ENCODE results near the gene YLPM1.

YLPM1 gene

DNA sequence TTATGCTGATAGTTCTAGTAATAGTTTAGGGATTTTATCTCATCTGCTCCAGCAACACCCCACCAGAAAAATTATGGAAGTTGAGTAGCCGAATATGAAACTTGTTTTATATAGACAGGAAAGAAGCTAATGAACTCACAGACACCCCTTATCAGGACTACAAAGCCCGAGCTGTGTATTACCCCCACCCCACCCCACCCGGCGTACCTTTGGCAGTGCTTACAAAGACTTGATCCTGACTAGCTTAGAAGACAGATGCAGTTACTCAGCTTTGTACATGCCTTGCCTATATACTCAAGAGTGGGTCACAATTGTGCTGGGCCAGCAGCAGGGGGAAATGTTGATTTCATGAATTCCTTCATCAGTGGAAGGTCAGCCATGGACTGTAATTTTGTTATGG, 90.5 kb downstream of the YLPM1 start:
- no peak for DNase-seq
- Histone ChIP-seq H3K4me1 (ENCODE audit: control insufficient read depth, insufficient read depth, low read length, poor library complexity, severe bottlenecking) (no peaks in the 10 kb centered on the region), H3K9me3 (ENCODE audit: control insufficient read depth, low read length) (no peaks in the 10 kb centered on the region), H3K27ac (ENCODE audit: insufficient read depth, low read length, poor library complexity, severe bottlenecking) (no peak overlapping the region), H3K4me3 (ENCODE audit: insufficient read depth, low read depth, low read length, poor library complexity, severe bottlenecking) (no peak overlapping the region), H3K27me3 (replicated peaks; ENCODE audit: control insufficient read depth, insufficient read depth, low read length, poor library complexity, severe bottlenecking) (no peaks in the 10 kb centered on the region), H3K36me3 (ENCODE audit: control insufficient read depth, insufficient read depth, low read length) (no peaks in the 10 kb centered on the region)

DNA sequence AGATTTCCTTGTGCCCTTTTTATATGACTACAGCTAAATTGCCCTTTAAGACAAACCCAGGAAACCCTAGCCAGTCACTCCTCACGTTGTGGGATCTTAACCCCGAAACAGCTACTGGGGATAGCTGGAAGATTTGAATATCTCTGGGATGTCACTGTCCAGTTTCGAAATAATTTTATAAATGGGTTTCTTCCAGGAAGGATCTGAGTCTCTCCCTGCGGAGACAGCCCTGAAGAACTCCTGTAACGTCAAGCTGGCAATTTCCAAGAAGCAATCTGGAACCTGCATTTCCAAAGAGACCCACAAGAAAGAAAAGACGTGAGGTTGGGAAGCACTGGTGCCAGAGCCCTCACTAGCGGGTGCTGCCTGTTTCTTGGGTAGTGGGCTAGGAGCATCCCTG, 91.9 kb downstream of the YLPM1 start:
- no peaks in the 10 kb centered on the region for H3K4me1 ChIP-seq (ENCODE audit: control insufficient read depth, insufficient read depth, low read length, poor library complexity, severe bottlenecking)

DNA sequence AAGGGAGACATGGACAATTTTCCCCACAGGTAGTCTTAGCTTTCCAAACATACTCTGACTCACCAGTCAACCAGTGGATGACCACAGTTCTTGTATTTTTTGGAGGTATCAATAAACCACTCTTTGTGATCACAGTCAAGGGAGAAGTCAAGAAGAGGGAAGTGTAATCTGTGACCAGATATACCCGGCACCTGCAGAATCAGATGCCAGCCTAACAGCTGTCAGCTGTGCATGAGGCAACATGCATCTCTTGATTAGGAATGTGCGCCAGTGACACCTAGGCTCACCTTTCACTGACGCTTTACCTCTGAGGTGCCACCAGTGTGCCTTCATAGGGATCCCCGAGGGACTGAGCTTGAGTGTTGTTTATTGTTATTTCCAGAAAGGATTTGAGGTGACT, 92.8 kb downstream of the YLPM1 start:
- Histone ChIP-seq H3K4me1 (ENCODE audit: control insufficient read depth, insufficient read depth, low read length, poor library complexity, severe bottlenecking) (peaks cover 4% of the 10 kb centered on the region), H3K27me3 (replicated peaks; ENCODE audit: control insufficient read depth, insufficient read depth, low read length, poor library complexity, severe bottlenecking) (no peaks in the 10 kb centered on the region), H3K36me3 (ENCODE audit: control insufficient read depth, insufficient read depth, low read length) (no peaks in the 10 kb centered on the region), H3K27ac (ENCODE audit: insufficient read depth, low read length, poor library complexity, severe bottlenecking) (no peak overlapping the region), H3K9me3 (ENCODE audit: control insufficient read depth, low read length) (no peaks in the 10 kb centered on the region), H3K4me3 (ENCODE audit: insufficient read depth, low read depth, low read length, poor library complexity, severe bottlenecking) (no peak overlapping the region)
- no peak for DNase-seq

More for the DNA sequence above, 91.9 kb downstream of the YLPM1 start:
- no peaks in the 10 kb centered on the region for H3K27me3 ChIP-seq (replicated peaks; ENCODE audit: control insufficient read depth, insufficient read depth, low read length, poor library complexity, severe bottlenecking)
- DNase-seq = no peak
- H3K4me3 ChIP-seq (ENCODE audit: insufficient read depth, low read depth, low read length, poor library complexity, severe bottlenecking) = no peak overlapping the region
- no peaks in the 10 kb centered on the region for H3K9me3 ChIP-seq (ENCODE audit: control insufficient read depth, low read length)
- no peak overlapping the region for H3K27ac ChIP-seq (ENCODE audit: insufficient read depth, low read length, poor library complexity, severe bottlenecking)
- no peaks in the 10 kb centered on the region for H3K36me3 ChIP-seq (ENCODE audit: control insufficient read depth, insufficient read depth, low read length)

- Histone ChIP-seq H3K36me3 (ENCODE audit: control insufficient read depth, insufficient read depth, low read length) (no peaks in the 10 kb centered on the region), H3K27ac (ENCODE audit: insufficient read depth, low read length, poor library complexity, severe bottlenecking) (no peak overlapping the region), H3K9me3 (ENCODE audit: control insufficient read depth, low read length) (no peaks in the 10 kb centered on the region), H3K4me1 (ENCODE audit: control insufficient read depth, insufficient read depth, low read length, poor library complexity, severe bottlenecking) (peaks cover 4% of the 10 kb centered on the region), H3K4me3 (ENCODE audit: insufficient read depth, low read depth, low read length, poor library complexity, severe bottlenecking) (no peak overlapping the region), H3K27me3 (replicated peaks; ENCODE audit: control insufficient read depth, insufficient read depth, low read length, poor library complexity, severe bottlenecking) (no peaks in the 10 kb centered on the region)
- DNase-seq = no peak
These were observed 93.2 kb downstream of the YLPM1 start for GRCh38 chr14:74856366-74856765.

GRCh38 chr14:74858022-74858421, 94.9 kb downstream of the YLPM1 start:
- peaks cover 4% of the 10 kb centered on the region for H3K4me1 ChIP-seq (ENCODE audit: control insufficient read depth, insufficient read depth, low read length, poor library complexity, severe bottlenecking)
- no peak overlapping the region for H3K27ac ChIP-seq (ENCODE audit: insufficient read depth, low read length, poor library complexity, severe bottlenecking)
- no peak overlapping the region for H3K4me3 ChIP-seq (ENCODE audit: insufficient read depth, low read depth, low read length, poor library complexity, severe bottlenecking)
- H3K27me3 ChIP-seq (replicated peaks; ENCODE audit: control insufficient read depth, insufficient read depth, low read length, poor library complexity, severe bottlenecking) = no peaks in the 10 kb centered on the region
- no peak for DNase-seq
- H3K36me3 ChIP-seq (ENCODE audit: control insufficient read depth, insufficient read depth, low read length) = no peaks in the 10 kb centered on the region
- H3K9me3 ChIP-seq (ENCODE audit: control insufficient read depth, low read length) = no peaks in the 10 kb centered on the region

GRCh38 chr14:74859757-74860552, 96.8 kb downstream of the YLPM1 start:
- no peak for DNase-seq
- no peaks in the 10 kb centered on the region for H3K9me3 ChIP-seq (ENCODE audit: control insufficient read depth, low read length)
- no peak overlapping the region for H3K27ac ChIP-seq (ENCODE audit: insufficient read depth, low read length, poor library complexity, severe bottlenecking)
- H3K4me1 ChIP-seq (ENCODE audit: control insufficient read depth, insufficient read depth, low read length, poor library complexity, severe bottlenecking) = peaks cover 4% of the 10 kb centered on the region
- no peaks in the 10 kb centered on the region for H3K36me3 ChIP-seq (ENCODE audit: control insufficient read depth, insufficient read depth, low read length)
- H3K27me3 ChIP-seq (replicated peaks; ENCODE audit: control insufficient read depth, insufficient read depth, low read length, poor library complexity, severe bottlenecking) = no peaks in the 10 kb centered on the region
- no peak overlapping the region for H3K4me3 ChIP-seq (ENCODE audit: insufficient read depth, low read depth, low read length, poor library complexity, severe bottlenecking)

DNA sequence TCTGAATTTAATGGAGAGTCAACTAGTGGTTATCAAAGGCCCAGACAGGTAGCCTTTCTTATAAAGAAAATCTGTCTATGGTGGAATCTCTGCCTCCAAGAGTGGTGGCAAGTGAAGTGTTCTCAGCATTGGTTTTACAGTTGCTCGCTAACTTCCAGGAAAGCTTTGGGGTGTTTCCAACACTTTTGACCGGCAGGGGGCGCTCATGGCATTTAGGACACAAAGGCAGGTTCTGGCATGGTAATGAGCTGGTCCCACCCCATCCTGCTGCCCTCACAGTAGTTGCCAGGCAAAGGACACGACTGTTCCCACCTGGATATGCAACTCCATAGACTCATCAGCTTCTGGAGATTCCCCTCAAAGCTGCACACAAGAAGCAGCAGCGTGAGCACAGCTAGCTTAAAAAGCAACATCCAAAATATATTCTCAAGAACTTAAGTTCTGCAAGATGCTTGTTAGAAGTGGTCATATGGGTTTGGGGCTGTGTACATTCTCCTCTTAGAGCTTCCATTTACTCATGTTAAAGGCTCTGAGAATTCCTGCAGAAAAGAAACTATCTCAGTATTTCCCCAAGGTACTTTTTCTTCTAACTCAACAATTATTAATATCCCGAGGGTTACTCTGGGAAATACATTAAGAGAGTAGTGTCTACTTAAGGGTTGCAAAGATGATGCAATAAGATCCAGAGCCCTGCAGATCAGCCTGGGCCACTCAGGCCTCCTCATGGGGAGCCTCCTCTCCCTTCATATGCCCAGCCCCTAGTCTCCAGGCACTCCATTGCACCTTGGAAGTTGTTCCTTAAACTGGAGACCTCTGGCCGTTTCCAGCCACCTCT, 98.0 kb downstream of the YLPM1 start:
- H3K36me3 ChIP-seq (ENCODE audit: control insufficient read depth, insufficient read depth, low read length) = no peaks in the 10 kb centered on the region
- peaks cover 4% of the 10 kb centered on the region for H3K4me1 ChIP-seq (ENCODE audit: control insufficient read depth, insufficient read depth, low read length, poor library complexity, severe bottlenecking)
- peak; percentile 71 to 86 (median 81) for DNase-seq
- H3K4me3 ChIP-seq (ENCODE audit: insufficient read depth, low read depth, low read length, poor library complexity, severe bottlenecking) = no peak overlapping the region
- H3K27me3 ChIP-seq (replicated peaks; ENCODE audit: control insufficient read depth, insufficient read depth, low read length, poor library complexity, severe bottlenecking) = no peaks in the 10 kb centered on the region
- H3K9me3 ChIP-seq (ENCODE audit: control insufficient read depth, low read length) = no peaks in the 10 kb centered on the region
- no peak overlapping the region for H3K27ac ChIP-seq (ENCODE audit: insufficient read depth, low read length, poor library complexity, severe bottlenecking)

DNA sequence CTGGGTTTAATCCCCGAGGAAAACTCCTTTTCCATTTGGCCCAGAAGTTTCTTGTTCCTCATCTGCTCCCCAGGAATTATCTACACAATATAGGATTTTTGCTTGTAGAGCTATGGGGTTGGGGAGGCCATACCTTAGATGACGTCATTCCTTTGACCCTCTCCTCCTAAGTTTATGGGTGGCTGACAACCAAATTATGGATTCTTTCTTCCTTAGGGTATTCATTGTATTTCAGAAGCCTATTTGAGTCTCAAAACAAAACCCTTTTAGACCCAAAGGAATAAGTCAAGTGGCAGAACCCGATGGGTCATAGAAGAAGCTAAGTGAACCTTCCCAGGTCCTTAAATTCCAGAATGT, 98.6 kb downstream of the YLPM1 start:
- Histone ChIP-seq H3K9me3 (ENCODE audit: control insufficient read depth, low read length) (no peaks in the 10 kb centered on the region), H3K27ac (ENCODE audit: insufficient read depth, low read length, poor library complexity, severe bottlenecking) (no peak overlapping the region), H3K36me3 (ENCODE audit: control insufficient read depth, insufficient read depth, low read length) (no peaks in the 10 kb centered on the region), H3K4me3 (ENCODE audit: insufficient read depth, low read depth, low read length, poor library complexity, severe bottlenecking) (no peak overlapping the region), H3K27me3 (replicated peaks; ENCODE audit: control insufficient read depth, insufficient read depth, low read length, poor library complexity, severe bottlenecking) (no peaks in the 10 kb centered on the region), H3K4me1 (ENCODE audit: control insufficient read depth, insufficient read depth, low read length, poor library complexity, severe bottlenecking) (peaks cover 4% of the 10 kb centered on the region)
- DNase-seq = no peak

DNA sequence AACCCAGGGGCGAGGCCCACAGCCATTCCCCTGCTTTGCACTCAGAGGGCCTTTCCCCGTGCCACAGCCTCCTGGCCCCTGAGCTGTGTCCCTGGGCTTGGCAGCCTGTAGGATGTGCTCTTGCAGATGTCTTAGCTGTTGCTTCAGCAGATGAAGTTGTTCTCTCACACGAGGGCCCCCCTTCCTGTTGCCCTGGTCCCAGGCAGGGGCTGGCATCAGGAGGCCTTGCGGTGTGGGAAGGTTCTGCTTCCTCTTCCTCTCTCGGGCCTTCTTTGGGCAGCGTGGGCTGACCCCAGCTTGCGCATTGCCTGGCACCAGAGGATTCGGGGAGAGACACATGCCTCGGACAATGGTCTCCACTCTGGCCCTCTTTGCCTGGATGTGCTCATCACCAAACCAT, 100.2 kb downstream of the YLPM1 start:
- Histone ChIP-seq H3K9me3 (ENCODE audit: control insufficient read depth, low read length) (no peaks in the 10 kb centered on the region), H3K4me1 (ENCODE audit: control insufficient read depth, insufficient read depth, low read length, poor library complexity, severe bottlenecking) (peaks cover 17% of the 10 kb centered on the region), H3K27ac (ENCODE audit: insufficient read depth, low read length, poor library complexity, severe bottlenecking) (no peak overlapping the region), H3K27me3 (replicated peaks; ENCODE audit: control insufficient read depth, insufficient read depth, low read length, poor library complexity, severe bottlenecking) (no peaks in the 10 kb centered on the region), H3K4me3 (ENCODE audit: insufficient read depth, low read depth, low read length, poor library complexity, severe bottlenecking) (no peak overlapping the region), H3K36me3 (ENCODE audit: control insufficient read depth, insufficient read depth, low read length) (no peaks in the 10 kb centered on the region)
- DNase-seq = no peak

DNA sequence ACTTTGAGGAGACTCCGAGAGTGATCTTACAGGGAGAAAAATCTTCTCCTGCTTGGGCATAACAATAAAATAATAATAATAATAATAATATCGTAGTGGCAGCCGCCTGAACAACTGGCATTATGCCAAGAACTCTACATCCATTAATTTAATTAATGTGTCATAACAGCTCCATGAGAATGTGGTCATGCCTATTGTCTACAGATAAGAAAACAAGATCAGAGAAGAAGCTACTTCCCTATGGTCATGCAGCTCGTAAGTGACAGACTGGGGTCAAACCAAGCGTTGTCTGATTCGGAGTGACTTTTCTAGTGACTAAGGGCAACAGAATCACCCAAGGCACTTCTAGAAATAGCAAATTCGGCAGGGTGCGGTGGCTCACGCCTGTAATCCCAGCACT, 101.1 kb downstream of the YLPM1 start:
- Histone ChIP-seq H3K27me3 (replicated peaks; ENCODE audit: control insufficient read depth, insufficient read depth, low read length, poor library complexity, severe bottlenecking) (no peaks in the 10 kb centered on the region), H3K27ac (ENCODE audit: insufficient read depth, low read length, poor library complexity, severe bottlenecking) (no peak overlapping the region), H3K36me3 (ENCODE audit: control insufficient read depth, insufficient read depth, low read length) (no peaks in the 10 kb centered on the region), H3K9me3 (ENCODE audit: control insufficient read depth, low read length) (no peaks in the 10 kb centered on the region), H3K4me1 (ENCODE audit: control insufficient read depth, insufficient read depth, low read length, poor library complexity, severe bottlenecking) (peaks cover 17% of the 10 kb centered on the region), H3K4me3 (ENCODE audit: insufficient read depth, low read depth, low read length, poor library complexity, severe bottlenecking) (no peak overlapping the region)
- no peak for DNase-seq
